ENCODE measurements around the gene DNAJC8.

- TF ChIP-seq, protein P1, sequence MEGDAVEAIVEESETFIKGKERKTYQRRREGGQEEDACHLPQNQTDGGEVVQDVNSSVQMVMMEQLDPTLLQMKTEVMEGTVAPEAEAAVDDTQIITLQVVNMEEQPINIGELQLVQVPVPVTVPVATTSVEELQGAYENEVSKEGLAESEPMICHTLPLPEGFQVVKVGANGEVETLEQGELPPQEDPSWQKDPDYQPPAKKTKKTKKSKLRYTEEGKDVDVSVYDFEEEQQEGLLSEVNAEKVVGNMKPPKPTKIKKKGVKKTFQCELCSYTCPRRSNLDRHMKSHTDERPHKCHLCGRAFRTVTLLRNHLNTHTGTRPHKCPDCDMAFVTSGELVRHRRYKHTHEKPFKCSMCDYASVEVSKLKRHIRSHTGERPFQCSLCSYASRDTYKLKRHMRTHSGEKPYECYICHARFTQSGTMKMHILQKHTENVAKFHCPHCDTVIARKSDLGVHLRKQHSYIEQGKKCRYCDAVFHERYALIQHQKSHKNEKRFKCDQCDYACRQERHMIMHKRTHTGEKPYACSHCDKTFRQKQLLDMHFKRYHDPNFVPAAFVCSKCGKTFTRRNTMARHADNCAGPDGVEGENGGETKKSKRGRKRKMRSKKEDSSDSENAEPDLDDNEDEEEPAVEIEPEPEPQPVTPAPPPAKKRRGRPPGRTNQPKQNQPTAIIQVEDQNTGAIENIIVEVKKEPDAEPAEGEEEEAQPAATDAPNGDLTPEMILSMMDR (conservative IDR thresholded peaks at IDR 0.05 in 1 of 2, IDR thresholded peaks at IDR 0.05 in 1 of 2; ENCODE audit: extremely low read depth in 1 of 2, insufficient read depth in 1 of 2, low read depth in 1 of 2, low read length in 2 of 2), result no peak
- no peak for TF ChIP-seq EZH2 (IDR thresholded peaks at IDR 0.05; ENCODE audit: borderline replicate concordance, low read length)
Observed at GRCh38 chr1:28244549-28245251, 11.9 kb upstream of the DNAJC8 start.

All from mammary epithelial cell (primary cell).